OCI-LY1 (cell line): Measurements from ENCODE around the gene FSTL5.

Experiments used
- CTCF ChIP-seq: fragments of 200-600 bp; sonication (generic), shearing (Covaris generic); IDR thresholded peaks from 2 replicates; pipeline ENCODE4 v1.5.1; 2017; ENCODE audit warnings: mild to moderate bottlenecking, antibody characterized with exemption, low read length, moderate library complexity, mixed read lengths
- EZH2 ChIP-seq: fragments of 200-600 bp; sonication (generic), shearing (Covaris generic); IDR thresholded peaks from 2 replicates; pipeline ENCODE4 v1.8.0; 2017; ENCODE audit warnings: borderline replicate concordance, mixed run types, mild to moderate bottlenecking, antibody characterized with exemption, low read length, moderate library complexity, mixed read lengths

GRCh38 chr4:161498155-161498554 lies 665.6 kb downstream of the FSTL5 start:
- TF ChIP-seq EZH2: no peak
- TF ChIP-seq CTCF: no peak
